ENCODE results near the gene ITM2B. TPM values are rescaled to one million over a fixed set of nuclear protein-coding genes. Genes with fewer than 3 reads are reported as not detected.

ITM2B gene
- total RNA-seq, 1 experiment from 2014 or later, result 47.3 TPM

GRCh38 chr13:48317511-48318376 lies 84.7 kb downstream of the ITM2B start:
- no peak for DNase-seq
- H3K4me3 ChIP-seq, result no peak overlapping the region
- H3K27me3 ChIP-seq, result no peaks in the 10 kb centered on the region
- peaks cover 46% of the 10 kb centered on the region for H3K36me3 ChIP-seq
- H3K9me3 ChIP-seq, result 0 out of 2 replicates have a peak, but pooled peaks cover 3% of the 10 kb centered on the region

GRCh38 chr13:48318377-48318811 lies 85.4 kb downstream of the ITM2B start:
- H3K9me3 ChIP-seq, result 0 out of 2 replicates have a peak, but pooled peaks cover 4% of the 10 kb centered on the region
- H3K27me3 ChIP-seq, result no peaks in the 10 kb centered on the region
- H3K4me3 ChIP-seq, result no peak overlapping the region
- DNase-seq, result no peak
- peaks cover 46% of the 10 kb centered on the region for H3K36me3 ChIP-seq

- DNase-seq, result no peak
- no peaks in the 10 kb centered on the region for H3K27me3 ChIP-seq
- H3K4me3 ChIP-seq, result no peak overlapping the region
- peaks cover 43% of the 10 kb centered on the region for H3K36me3 ChIP-seq
- H3K9me3 ChIP-seq, result 0 out of 2 replicates have a peak, but pooled peaks cover 2% of the 10 kb centered on the region
Observed at GRCh38 chr13:48318821-48319511, 86.0 kb downstream of the ITM2B start.

Other genes with a start within 250 kb of the ITM2B start
- 48.7 and 60.4 TPM in 2 replicates for gene SUCLA2, start 231.9 kb upstream of the ITM2B start, total RNA-seq (2014; rRNA removed; shearing (Covaris generic); ENCODE audit: low replicate concordance)
- 22.1 and 47.8 TPM in 2 replicates for gene NUDT15, start 195.5 kb upstream of the ITM2B start, total RNA-seq (2014; rRNA removed; shearing (Covaris generic); ENCODE audit: low replicate concordance)
- 11.1 and 42.6 TPM in 2 replicates for gene MED4, start 138.1 kb upstream of the ITM2B start, total RNA-seq (2014; rRNA removed; shearing (Covaris generic); ENCODE audit: low replicate concordance)
- 27.0 and 32.4 TPM in 2 replicates for gene RB1, start 70.5 kb downstream of the ITM2B start, total RNA-seq (2014; rRNA removed; shearing (Covaris generic); ENCODE audit: low replicate concordance)
- gene LPAR6, start 179.9 kb downstream of the ITM2B start, total RNA-seq (2014; rRNA removed; shearing (Covaris generic); ENCODE audit: low replicate concordance), result not detected in 2 replicates